Hepatocyte (in vitro differentiated cells): Measurements from ENCODE around the gene CFAP54. TPM values are rescaled to one million over a fixed set of nuclear protein-coding genes. Genes with fewer than 3 reads are reported as not detected.

Source experiments
- DNase-seq: peaks from one replicate; pipeline ENCODE4 v3.0.0-alpha.2; 2016; ENCODE audit warnings: low spot score
- H2AFZ ChIP-seq: fragments of 200-600 bp; sonication (generic); 2 replicates; pipeline ENCODE4 v1.6.0; 2016; ENCODE audit warnings: antibody characterized with exemption, mild to moderate bottlenecking
- H3K27ac ChIP-seq: fragments of 200-600 bp; sonication (generic); 2 replicates; pipeline ENCODE4 v1.5.1; 2016; ENCODE audit warnings: mild to moderate bottlenecking
- H3K27me3 ChIP-seq: fragments of 200-600 bp; sonication (generic); 2 replicates; pipeline ENCODE4 v1.6.1; 2016
- H3K36me3 ChIP-seq: fragments of 200-600 bp; sonication (generic); replicated peaks from 2 replicates; pipeline ENCODE4 v1.5.1; 2016; ENCODE audit warnings: low read depth; ENCODE audit not compliant: insufficient read depth
- H3K4me1 ChIP-seq: fragments of 200-600 bp; sonication (generic); 2 replicates; pipeline ENCODE4 v1.5.1; 2016; ENCODE audit warnings: mild to moderate bottlenecking, moderate library complexity; ENCODE audit not compliant: insufficient read depth
- H3K4me2 ChIP-seq: fragments of 200-600 bp; sonication (generic); 2 replicates; pipeline ENCODE4 v1.6.0; 2016
- H3K4me3 ChIP-seq: fragments of 200-600 bp; sonication (generic); 2 replicates; pipeline ENCODE4 v1.5.1; 2016; ENCODE audit warnings: mild to moderate bottlenecking
- H3K79me2 ChIP-seq: fragments of 200-600 bp; sonication (generic); 2 replicates; pipeline ENCODE4 v1.6.0; 2017; ENCODE audit warnings: mild to moderate bottlenecking
- H3K9me2 ChIP-seq: fragments of 200-600 bp; sonication (generic); replicated peaks from 2 replicates; pipeline ENCODE4 v1.6.0; 2017; ENCODE audit warnings: mild to moderate bottlenecking; ENCODE audit not compliant: insufficient read depth
- H3K9me3 ChIP-seq: fragments of 200-600 bp; sonication (generic); 2 replicates; pipeline ENCODE4 v1.5.1; 2016; ENCODE audit warnings: low read depth, mild to moderate bottlenecking
- H4K20me1 ChIP-seq: fragments of 200-600 bp; sonication (generic); 2 replicates; pipeline ENCODE4 v1.6.0; 2016; ENCODE audit warnings: mild to moderate bottlenecking; ENCODE audit not compliant: insufficient read depth, poor library complexity, severe bottlenecking
- CTCF ChIP-seq: fragments of 200-600 bp; sonication (generic); IDR thresholded peaks from 2 replicates; pipeline ENCODE4 v1.5.1; 2016; ENCODE audit warnings: antibody characterized with exemption, mild to moderate bottlenecking; ENCODE audit not compliant: poor library complexity
- EZH2 ChIP-seq: fragments of 200-600 bp; sonication (generic); IDR thresholded peaks from 2 replicates; pipeline ENCODE4 v1.6.1; 2016; ENCODE audit warnings: antibody characterized with exemption, mild to moderate bottlenecking, borderline replicate concordance
- EZH2phosphoT487 ChIP-seq: fragments of 200-600 bp; sonication (generic); IDR thresholded peaks from one replicate; pipeline ENCODE4 v1.6.1; 2018; ENCODE audit warnings: antibody characterized with exemption, mild to moderate bottlenecking, low read depth, moderate library complexity; ENCODE audit not compliant: unreplicated experiment, severe bottlenecking
- WGBS: methylation state at CpG from one replicate; pipeline ENCODE4 v1.1.6; 2016; ENCODE audit warnings: low lambda C conversion rate; ENCODE audit errors: missing lambda C conversion rate; 5-methylcytosine and 5-hydroxymethylcytosine counted together
- polyA plus RNA-seq: library from polyadenylated mRNA; unstranded; fragments of >200 nt; fragmentation: Nextera tagmentation; extraction: Ambion mirVana; gene quantifications from 2 replicates; pipeline ENCODE4 v1.2.1, GENCODE V29; 2016
- total RNA-seq: library from RNA; depleted of rRNA; stranded (reverse); fragments of >200 nt; gene quantifications from 2 replicates; pipeline ENCODE4 v1.2.3, GENCODE V29; 2014

Gene CFAP54
- total and polyA plus RNA-seq, 2 experiments from 2014 or later: 0.64 to 0.67 TPM

- H3K9me3 ChIP-seq: no peaks in the 10 kb centered on the region
- no peaks in the 10 kb centered on the region for H3K9me2 ChIP-seq
- no peak overlapping the region for H3K4me3 ChIP-seq
- no peaks in the 10 kb centered on the region for H3K36me3 ChIP-seq
- H3K79me2 ChIP-seq: no peaks in the 10 kb centered on the region
- H3K4me1 ChIP-seq: no peaks in the 10 kb centered on the region
- no peak for TF ChIP-seq EZH2phosphoT487
- no peak for TF ChIP-seq EZH2
- H3K4me2 ChIP-seq: no peak overlapping the region
- H3K27me3 ChIP-seq: no peaks in the 10 kb centered on the region
- WGBS: 61% methylated on average over 4 of the region's 4 CpGs
- H3K27ac ChIP-seq: no peak overlapping the region
- no peaks in the 10 kb centered on the region for H4K20me1 ChIP-seq
- DNase-seq: peak; percentile 39
- H2AFZ ChIP-seq: no peak overlapping the region
Measured at GRCh38 chr12:96534339-96534738, 45.0 kb downstream of the CFAP54 start.

- H3K4me3 ChIP-seq: no peak overlapping the region
- DNase-seq: no peak
- no peak overlapping the region for H3K4me2 ChIP-seq
- H3K36me3 ChIP-seq: no peaks in the 10 kb centered on the region
- no peak overlapping the region for H2AFZ ChIP-seq
- H4K20me1 ChIP-seq: no peaks in the 10 kb centered on the region
- H3K79me2 ChIP-seq: no peaks in the 10 kb centered on the region
- H3K9me3 ChIP-seq: no peaks in the 10 kb centered on the region
- 79% methylated on average over 2 of the region's 2 CpGs for WGBS
- no peak overlapping the region for H3K27ac ChIP-seq
- no peaks in the 10 kb centered on the region for H3K9me2 ChIP-seq
- TF ChIP-seq EZH2 (no peak), CTCF (no peak), EZH2phosphoT487 (no peak)
- no peaks in the 10 kb centered on the region for H3K4me1 ChIP-seq
- H3K27me3 ChIP-seq: no peaks in the 10 kb centered on the region
Measured at GRCh38 chr12:96548384-96548783, 59.0 kb downstream of the CFAP54 start.

- DNase-seq: no peak
Measured at GRCh38 chr12:96549341-96549740, 60.0 kb downstream of the CFAP54 start.

GRCh38 chr12:96570579-96570978 lies 81.2 kb downstream of the CFAP54 start:
- TF ChIP-seq EZH2: no peak
- TF ChIP-seq CTCF: no peak
- no peak for TF ChIP-seq EZH2phosphoT487
- no peak overlapping the region for H3K4me3 ChIP-seq
- no peaks in the 10 kb centered on the region for H3K9me2 ChIP-seq
- H3K36me3 ChIP-seq: no peaks in the 10 kb centered on the region
- H3K27ac ChIP-seq: no peak overlapping the region
- no peak overlapping the region for H2AFZ ChIP-seq
- no peaks in the 10 kb centered on the region for H3K4me1 ChIP-seq
- H4K20me1 ChIP-seq: no peaks in the 10 kb centered on the region
- H3K79me2 ChIP-seq: no peaks in the 10 kb centered on the region
- no peaks in the 10 kb centered on the region for H3K9me3 ChIP-seq
- H3K4me2 ChIP-seq: no peak overlapping the region
- H3K27me3 ChIP-seq: no peaks in the 10 kb centered on the region
- no peak for DNase-seq

More at GRCh38 chr12:96549341-96549740, 60.0 kb downstream of the CFAP54 start:
- Histone ChIP-seq H4K20me1 (no peaks in the 10 kb centered on the region), H3K27ac (no peak overlapping the region), H3K9me3 (no peaks in the 10 kb centered on the region), H3K4me3 (no peak overlapping the region), H3K27me3 (no peaks in the 10 kb centered on the region), H2AFZ (no peak overlapping the region), H3K4me2 (no peak overlapping the region), H3K4me1 (no peaks in the 10 kb centered on the region), H3K9me2 (no peaks in the 10 kb centered on the region), H3K36me3 (no peaks in the 10 kb centered on the region), H3K79me2 (no peaks in the 10 kb centered on the region)
- WGBS: 84% methylated on average over 2 of the region's 2 CpGs
- no peak for TF ChIP-seq EZH2phosphoT487
- TF ChIP-seq CTCF: no peak
- TF ChIP-seq EZH2: no peak
